ENCODE results near the gene MATN1. TPM values are rescaled to one million over a fixed set of nuclear protein-coding genes. Genes with fewer than 3 reads are reported as not detected.

The MATN1 gene
- total and polyA plus RNA-seq, 7 donors, result 0.09 to 0.54 (median 0.36) TPM; not detected in 4

GRCh38 chr1:30747033-30748008, 23.9 kb upstream of the MATN1 start:
- 77 to 90% methylated on average over 17 of the region's 17 CpGs for WGBS, 2 donors
- Histone ChIP-seq H3K36me3 (no peaks in the 10 kb centered on the region), H3K27me3 (no peaks in the 10 kb centered on the region), H3K9me3 (no peaks in the 10 kb centered on the region), H3K4me3 (no peak overlapping the region), H3K4me1 (no peaks in the 10 kb centered on the region), H3K27ac (peak overlapping the region in 1 of 4 donors; percentile 48)
- TF ChIP-seq POLR2AphosphoS5 (IDR thresholded peaks at IDR 0.05) (no peak), CTCF (IDR thresholded peaks at IDR 0.05) (no peak), POLR2A (IDR thresholded peaks at IDR 0.05) (no peak), EP300 (IDR thresholded peaks at IDR 0.05) (no peak)
- no peak for DNase-seq
- intact Hi-C loops (cut with DNase I), result no loop called here

GRCh38 chr1:30746212-30747032, 23.0 kb upstream of the MATN1 start:
- whole genome bisulfite sequencing, 2 donors, result 57 to 64% methylated on average over 16 of the region's 16 CpGs
- no peaks in the 10 kb centered on the region for H3K27me3 ChIP-seq
- TF ChIP-seq POLR2A (IDR thresholded peaks at IDR 0.05) (no peak), EP300 (IDR thresholded peaks at IDR 0.05) (no peak), CTCF (IDR thresholded peaks at IDR 0.05) (no peak), POLR2AphosphoS5 (IDR thresholded peaks at IDR 0.05) (no peak)
- no peaks in the 10 kb centered on the region for H3K4me1 ChIP-seq
- intact Hi-C loops (cut with DNase I), result no loop called here
- peak overlapping the region in 1 of 4 donors; percentile 14 for H3K27ac ChIP-seq
- no peaks in the 10 kb centered on the region for H3K9me3 ChIP-seq
- DNase-seq, result no peak
- H3K36me3 ChIP-seq, result no peaks in the 10 kb centered on the region
- H3K4me3 ChIP-seq, result no peak overlapping the region

GRCh38 chr1:30745834-30746208, 22.4 kb upstream of the MATN1 start:
- H3K36me3 ChIP-seq, result no peaks in the 10 kb centered on the region
- H3K27ac ChIP-seq, result peak overlapping the region in 1 of 4 donors; percentile 14
- no peak for DNase-seq
- no peaks in the 10 kb centered on the region for H3K27me3 ChIP-seq
- no peaks in the 10 kb centered on the region for H3K4me1 ChIP-seq
- TF ChIP-seq CTCF (IDR thresholded peaks at IDR 0.05), result no peak
- TF ChIP-seq POLR2AphosphoS5 (IDR thresholded peaks at IDR 0.05), result no peak
- intact Hi-C loops (cut with DNase I), result no loop called here
- H3K4me3 ChIP-seq, result no peak overlapping the region
- whole genome bisulfite sequencing, 2 donors, result 48 to 55% methylated on average over 4 of the region's 4 CpGs
- H3K9me3 ChIP-seq, result no peaks in the 10 kb centered on the region

- Histone ChIP-seq H3K27me3 (no peaks in the 10 kb centered on the region), H3K9me3 (no peaks in the 10 kb centered on the region), H3K4me3 (no peak overlapping the region), H3K4me1 (no peaks in the 10 kb centered on the region), H3K36me3 (no peaks in the 10 kb centered on the region), H3K27ac (peak overlapping the region in 1 of 4 donors; percentile 14)
- intact Hi-C loops (cut with DNase I), result no loop called here
- DNase-seq, result no peak
- TF ChIP-seq CTCF (IDR thresholded peaks at IDR 0.05) (no peak), POLR2AphosphoS5 (IDR thresholded peaks at IDR 0.05) (no peak), EP300 (IDR thresholded peaks at IDR 0.05) (no peak), POLR2A (IDR thresholded peaks at IDR 0.05) (no peak)
- 46 to 64% methylated on average over 14 of the region's 14 CpGs for WGBS, 2 donors
These were observed 21.9 kb upstream of the MATN1 start for GRCh38 chr1:30745156-30745833.
